GM21367 (cell line): ENCODE results near the gene HOOK2.
"Not testable (repeated sequence)": the region's sequence is repeated elsewhere in the genome, so short reads cannot be mapped to it uniquely, and the experiment has no call there.

Experiments
- ATAC-seq: cut with Tn5 transposase; IDR thresholded peaks from one replicate; pipeline ENCODE4 v1.9.1; 2021; ENCODE audit not compliant: unreplicated experiment

HOOK2 gene, protein sequence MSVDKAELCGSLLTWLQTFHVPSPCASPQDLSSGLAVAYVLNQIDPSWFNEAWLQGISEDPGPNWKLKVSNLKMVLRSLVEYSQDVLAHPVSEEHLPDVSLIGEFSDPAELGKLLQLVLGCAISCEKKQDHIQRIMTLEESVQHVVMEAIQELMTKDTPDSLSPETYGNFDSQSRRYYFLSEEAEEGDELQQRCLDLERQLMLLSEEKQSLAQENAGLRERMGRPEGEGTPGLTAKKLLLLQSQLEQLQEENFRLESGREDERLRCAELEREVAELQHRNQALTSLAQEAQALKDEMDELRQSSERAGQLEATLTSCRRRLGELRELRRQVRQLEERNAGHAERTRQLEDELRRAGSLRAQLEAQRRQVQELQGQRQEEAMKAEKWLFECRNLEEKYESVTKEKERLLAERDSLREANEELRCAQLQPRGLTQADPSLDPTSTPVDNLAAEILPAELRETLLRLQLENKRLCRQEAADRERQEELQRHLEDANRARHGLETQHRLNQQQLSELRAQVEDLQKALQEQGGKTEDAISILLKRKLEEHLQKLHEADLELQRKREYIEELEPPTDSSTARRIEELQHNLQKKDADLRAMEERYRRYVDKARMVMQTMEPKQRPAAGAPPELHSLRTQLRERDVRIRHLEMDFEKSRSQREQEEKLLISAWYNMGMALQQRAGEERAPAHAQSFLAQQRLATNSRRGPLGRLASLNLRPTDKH

DNA sequence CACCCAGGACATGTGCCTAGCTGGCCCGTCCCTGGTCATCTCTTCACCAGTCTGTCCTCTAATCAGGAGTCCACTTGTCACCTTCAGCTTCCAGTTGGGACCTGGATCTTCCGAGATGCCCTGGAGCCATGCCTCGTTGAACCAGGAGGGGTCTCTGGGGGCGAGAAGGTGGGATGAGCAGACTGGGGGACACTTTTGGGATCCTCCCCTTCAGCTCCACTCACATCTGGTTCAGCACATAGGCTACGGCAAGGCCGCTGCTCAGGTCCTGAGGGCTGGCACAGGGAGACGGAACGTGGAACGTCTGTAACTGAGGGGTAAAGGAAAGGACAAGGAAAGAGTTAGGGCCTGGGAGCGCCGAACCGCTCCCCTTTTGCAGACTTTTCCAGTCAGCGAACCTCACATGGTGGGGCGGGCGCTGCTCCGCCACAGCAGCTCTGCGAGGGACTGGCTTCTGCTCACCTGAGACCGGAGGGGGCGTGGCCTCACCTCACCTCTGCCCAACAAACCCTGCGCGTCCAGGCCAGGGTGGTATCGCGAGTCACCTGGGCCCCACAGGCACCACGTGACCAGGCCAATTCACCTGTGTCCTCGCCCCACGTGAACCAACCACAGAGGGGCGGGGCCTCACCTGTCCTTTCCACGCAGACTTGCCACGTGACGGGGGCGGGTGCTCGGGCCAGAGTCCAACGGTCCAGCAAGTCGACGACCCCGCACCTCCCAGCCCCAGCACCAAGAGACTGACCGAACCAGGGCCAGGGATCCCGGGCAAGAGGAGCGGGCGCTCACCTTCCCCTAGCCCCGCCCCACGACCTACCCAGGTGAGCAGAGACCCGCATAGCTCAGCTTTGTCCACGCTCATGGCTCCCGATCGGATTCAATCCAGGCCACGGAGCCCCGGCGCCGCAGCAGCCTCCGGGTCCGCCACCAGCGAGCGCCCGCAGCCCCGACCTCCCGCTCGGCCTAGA, at the start of gene HOOK2:
Gene HOOK2, minus strand, starts transcription at position 965 of the 968 bp plus-strand sequence. Its CDS starts 103 bp downstream, at position 862.
- ATAC-seq = no peak

GRCh38 chr19:12821761-12822160, 46.4 kb upstream of the HOOK2 start:
- ATAC-seq = no peak

DNA sequence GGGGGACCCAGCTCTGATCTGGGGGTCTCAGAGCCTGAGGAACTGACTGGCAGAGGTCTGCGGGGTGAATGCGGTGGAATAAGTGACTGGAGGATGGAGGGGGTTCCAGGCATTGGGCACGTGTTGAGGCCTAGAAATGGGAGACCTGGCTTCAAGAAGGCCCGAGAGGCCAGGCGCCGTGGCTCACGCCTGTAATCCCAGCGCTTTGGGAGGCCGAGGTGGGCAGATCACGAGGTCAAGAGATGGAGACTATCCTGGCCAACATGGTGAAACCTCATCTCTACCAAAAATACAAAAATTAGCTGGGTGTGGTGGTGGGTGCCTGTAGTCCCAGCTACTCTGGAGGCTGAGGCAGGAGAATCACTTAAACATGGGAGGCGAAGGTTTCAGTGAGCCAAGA, 42.5 kb upstream of the HOOK2 start:
- ATAC-seq = not testable (repeated sequence)

DNA sequence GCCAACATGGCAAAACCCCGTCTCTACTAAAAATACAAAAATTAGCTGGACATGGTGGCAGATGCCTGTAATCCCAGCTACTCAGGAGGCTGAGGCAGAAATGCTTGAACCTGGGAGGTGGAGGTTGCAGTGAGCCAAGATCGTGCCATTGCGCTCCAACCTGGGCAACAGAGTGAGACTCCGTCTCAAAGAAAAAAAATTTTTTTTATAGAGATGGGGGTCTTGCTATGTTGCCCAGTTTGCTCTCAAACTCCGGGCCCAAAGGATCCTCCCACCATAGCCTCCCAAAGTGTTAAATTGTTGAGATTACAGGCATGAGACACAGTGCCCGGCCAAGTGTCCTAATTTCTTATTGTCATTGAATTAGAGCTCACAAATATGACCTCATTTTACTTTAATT, 41.8 kb upstream of the HOOK2 start:
- ATAC-seq = not testable (repeated sequence)

DNA sequence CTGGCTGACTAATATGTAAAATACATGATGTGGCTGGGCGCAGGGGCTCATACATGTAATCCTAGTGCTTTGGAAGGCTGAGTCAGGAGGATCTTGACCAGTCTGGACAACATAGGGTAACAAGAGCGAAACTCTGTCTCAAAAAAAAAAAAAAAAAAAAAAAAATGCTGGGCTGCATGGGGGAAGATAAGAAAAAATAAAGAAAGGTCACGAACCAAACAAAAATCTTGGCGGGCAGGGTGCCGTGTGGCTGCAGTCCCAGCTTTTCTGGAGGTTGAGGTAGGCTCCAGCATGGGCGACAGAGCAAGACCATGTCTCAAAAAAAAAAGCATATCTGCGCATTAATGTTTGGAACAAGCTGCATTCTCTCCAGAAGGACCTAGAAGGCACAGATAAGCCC, 39.7 kb upstream of the HOOK2 start:
- ATAC-seq = no peak

GRCh38 chr19:12806242-12807081, 31.1 kb upstream of the HOOK2 start, which contains the start of gene RNASEH2A:
RNASEH2A (plus strand) TSS chr19:12806584; CDS start chr19:12806674, 90 bp downstream.
- peak; percentile 47 for ATAC-seq

GRCh38 chr19:12804051-12804450, 28.7 kb upstream of the HOOK2 start:
- no peak for ATAC-seq

DNA sequence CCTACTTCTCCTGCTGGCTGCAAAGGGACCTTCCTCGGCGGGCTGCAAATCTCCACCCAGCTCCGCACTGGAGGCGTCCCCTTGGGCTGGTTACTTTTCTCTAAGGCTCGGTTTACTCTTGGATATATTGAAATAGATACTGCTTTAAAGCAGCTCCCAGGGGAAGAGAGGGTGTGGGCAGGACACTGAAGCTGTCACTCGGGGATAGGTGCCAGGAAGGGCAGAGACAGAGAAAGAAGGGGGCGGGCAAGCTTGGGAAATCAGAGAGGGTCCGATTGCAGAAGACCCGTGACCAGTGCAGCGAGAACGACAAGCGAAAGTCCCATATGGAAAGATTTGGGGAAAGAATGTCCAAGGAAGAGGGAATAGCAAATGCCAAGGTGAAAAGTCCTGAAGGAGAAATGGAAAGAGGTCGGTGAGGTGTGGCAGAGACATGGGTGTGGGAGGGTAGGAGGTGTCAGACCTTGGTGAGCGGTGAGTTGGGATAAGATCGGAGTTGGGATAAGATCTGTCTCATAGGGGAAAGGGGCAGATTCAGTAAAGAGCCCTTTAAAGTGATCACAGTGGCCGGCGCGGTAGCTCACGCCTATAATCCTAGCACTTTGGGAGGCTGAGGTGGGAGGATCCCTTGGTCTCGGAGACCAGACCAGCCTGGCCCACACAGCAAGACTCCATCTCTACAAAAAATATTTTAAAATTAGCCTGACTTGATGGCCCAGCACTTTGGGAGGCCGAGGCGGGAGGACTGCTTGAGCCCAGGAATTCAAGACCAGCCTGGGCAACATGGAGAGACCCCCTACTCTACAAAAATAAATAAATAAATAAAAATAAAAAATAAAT, 27.1 kb upstream of the HOOK2 start:
- no peak for ATAC-seq

DNA sequence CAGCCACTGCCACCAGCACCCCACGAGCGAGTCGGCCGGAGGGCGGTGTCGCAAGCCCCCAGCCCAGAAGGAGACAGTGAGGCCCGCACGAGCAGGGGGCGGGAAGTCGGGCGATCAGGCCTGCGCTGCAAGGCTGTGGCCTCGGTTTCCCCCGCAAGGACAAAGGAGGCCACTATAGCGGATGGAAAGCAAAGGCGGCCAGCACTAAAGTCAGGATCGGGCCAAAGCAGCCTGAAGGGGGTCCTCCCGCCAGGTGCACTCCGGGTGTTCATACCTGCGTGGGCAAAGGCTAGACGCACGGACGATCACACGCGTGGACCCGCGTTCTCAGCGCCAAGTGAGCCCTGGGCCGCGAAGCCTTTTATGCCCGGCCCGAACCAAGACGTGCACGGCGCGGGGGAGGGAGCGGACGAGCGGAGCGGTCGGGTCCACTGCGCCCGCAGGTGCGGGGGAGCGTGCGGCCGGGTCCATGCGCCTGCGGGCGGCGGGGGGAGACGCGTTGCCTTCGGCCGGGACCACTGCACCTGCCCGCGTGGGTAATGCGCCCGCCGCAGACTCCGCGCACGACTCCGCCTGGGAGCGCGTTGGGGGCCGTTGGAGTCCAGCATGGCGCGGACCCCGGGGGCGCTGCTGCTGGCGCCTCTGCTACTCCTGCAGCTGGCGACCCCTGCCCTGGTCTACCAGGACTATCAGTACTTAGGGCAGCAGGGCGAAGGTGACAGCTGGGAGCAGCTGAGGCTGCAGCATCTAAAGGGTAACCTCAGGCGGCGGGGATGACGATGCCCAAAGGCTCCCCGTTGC, 26.3 kb upstream of the HOOK2 start, which contains the start of the genes PRDX2 and THSD8:
Gene PRDX2, minus strand, starts transcription at position 335 of the 801 bp plus-strand sequence. CDS start 539 bp downstream, outside the sequence.
Gene THSD8, plus strand, starts transcription at position 604 of the 801 bp plus-strand sequence. Its CDS starts 3 bp downstream, at position 607.
- ATAC-seq = no peak

DNA sequence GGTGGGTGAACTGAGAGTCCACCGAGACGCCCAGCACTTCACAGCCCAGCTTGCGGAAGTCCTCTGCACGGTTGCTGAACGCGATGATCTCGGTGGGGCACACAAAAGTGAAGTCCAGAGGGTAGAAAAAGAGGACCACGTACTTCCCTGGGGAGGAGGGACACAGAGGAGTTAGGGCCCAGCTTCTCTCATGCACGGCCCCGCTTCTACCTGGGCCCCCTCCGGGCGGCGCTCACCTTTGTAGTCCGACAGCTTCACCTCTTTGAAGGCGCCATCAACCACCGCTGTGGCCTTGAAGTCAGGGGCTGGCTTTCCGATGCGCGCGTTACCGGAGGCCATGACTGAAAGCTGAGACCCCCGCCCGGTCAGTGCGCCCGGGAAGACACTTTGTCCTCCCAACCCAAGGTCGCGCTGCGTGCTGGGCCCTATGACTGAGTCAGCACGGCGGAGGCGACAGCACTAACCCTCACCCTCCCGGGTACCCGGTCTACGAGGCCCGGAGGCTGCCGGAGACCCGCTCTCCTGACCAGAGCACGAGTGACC, 25.6 kb upstream of the HOOK2 start:
- ATAC-seq = no peak

- no peak for ATAC-seq
Measured at GRCh38 chr19:12800466-12800770, 25.1 kb upstream of the HOOK2 start.

DNA sequence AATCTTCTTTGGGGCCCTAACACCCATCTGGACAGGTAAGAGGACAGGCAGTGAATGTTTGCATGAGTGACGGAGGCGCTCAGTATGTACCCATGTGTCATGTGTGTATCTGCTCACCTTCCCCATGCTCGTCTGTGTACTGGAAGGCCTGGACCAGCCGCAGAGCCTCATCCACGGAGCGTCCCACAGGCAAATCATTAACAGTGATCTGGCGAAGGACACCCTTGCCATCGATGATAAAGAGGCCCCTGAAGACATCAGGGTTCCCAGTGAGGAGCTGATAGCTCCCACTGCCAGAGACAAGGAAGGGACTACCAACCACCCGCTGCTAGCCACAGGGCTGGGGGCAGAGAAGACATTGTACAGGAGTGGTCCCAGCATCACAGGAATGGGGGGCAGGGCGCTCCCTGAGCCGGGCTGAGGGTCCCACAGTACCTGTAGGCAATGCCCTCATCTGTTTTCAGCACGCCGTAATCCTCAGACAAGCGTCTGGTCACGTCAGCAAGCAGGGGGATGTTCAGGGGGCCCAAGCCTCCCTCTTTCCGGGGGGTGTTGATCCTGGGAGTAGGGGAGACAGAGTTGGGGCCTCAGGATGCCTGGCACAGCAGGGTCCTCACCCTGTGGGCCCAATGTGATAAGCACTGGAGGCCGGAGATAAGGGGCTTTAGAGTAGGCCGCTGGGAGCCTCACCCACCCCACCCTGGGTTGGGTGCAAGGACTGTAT, 24.6 kb upstream of the HOOK2 start:
- no peak for ATAC-seq

- not testable (repeated sequence) for ATAC-seq
Measured at GRCh38 chr19:12797607-12798006, 22.3 kb upstream of the HOOK2 start.

DNA sequence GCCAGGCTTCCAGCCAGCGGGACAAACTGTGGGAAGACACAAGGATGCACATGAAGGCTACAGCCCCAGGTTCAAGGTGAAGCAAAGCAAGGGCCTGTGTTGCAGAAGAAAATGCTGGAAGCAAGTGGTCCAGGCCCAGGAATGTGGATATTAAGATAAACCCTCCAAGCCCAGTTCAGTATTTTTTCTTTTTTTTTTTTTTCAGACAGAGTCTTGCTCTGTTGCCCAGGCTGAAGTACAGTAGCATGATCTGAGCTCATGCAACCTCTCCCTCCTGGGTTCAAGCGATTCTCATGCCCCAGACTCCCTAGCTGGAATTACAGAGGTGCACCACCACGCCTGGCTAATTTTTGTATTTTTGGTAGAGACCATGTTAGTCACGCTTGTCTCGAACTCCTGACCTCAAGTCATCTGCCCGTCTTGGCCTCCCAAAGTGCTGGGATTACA, 21.8 kb upstream of the HOOK2 start:
- no peak for ATAC-seq

GRCh38 chr19:12796146-12797071, 21.1 kb upstream of the HOOK2 start:
- ATAC-seq = no peak

- no peak for ATAC-seq
Measured at GRCh38 chr19:12794971-12795381, 19.6 kb upstream of the HOOK2 start.
